CD4-positive, alpha-beta T cell (primary cell): Measurements from ENCODE around the gene SRSF2. TPM values are rescaled to one million over a fixed set of nuclear protein-coding genes. Genes with fewer than 3 reads are reported as not detected.

Experiments
- ATAC-seq: fragments of 200-7000 bp; cut with Tn5 transposase; one replicate; pipeline ENCODE4 v1.10.0; 2022; ENCODE audit warnings: mild to moderate bottlenecking; ENCODE audit not compliant: poor library complexity
- CTCF ChIA-PET: fragments of 350-600 bp; sonication (Branson Sonifier 250); formaldehyde crosslinking; loops from one replicate; lab custom pipeline; 2021; ENCODE audit warnings: antibody characterized with exemption, inconsistent platforms; lab: Charles Lee
- POLR2A ChIA-PET: fragments of 350-600 bp; sonication (Branson Sonifier 250); formaldehyde crosslinking; loops from one replicate; lab custom pipeline; 2021; ENCODE audit warnings: antibody characterized with exemption, inconsistent platforms; lab: Charles Lee
- DNase-seq, 14 experiments: peaks; one replicate each; pipeline ENCODE4 v3.0.0-alpha.2; 2013 to 2020; ENCODE audit warnings: mixed read lengths in 2 of 14
- H3K27ac ChIP-seq, 2 donors: one replicate each; pipeline versions ENCODE4 v1.5.1 to v1.7.0; 2013; ENCODE audit warnings: low read length in 2 of 2, low read depth in 1 of 2, mild to moderate bottlenecking in 1 of 2
- H3K27me3 ChIP-seq, 2 experiments: 1 replicate in 1 of 2; 2 replicates in 1 of 2; pipeline versions ENCODE4 v1.6.1 to v1.7.0; 2013; ENCODE audit warnings: low read length in 2 of 2, control low read depth in 1 of 2, mild to moderate bottlenecking in 1 of 2, moderate library complexity in 1 of 2; ENCODE audit not compliant: insufficient read depth in 2 of 2, control insufficient read depth in 1 of 2
- H3K36me3 ChIP-seq: one replicate; pipeline ENCODE4 v1.6.1; 2013; ENCODE audit warnings: low read length, control low read depth; ENCODE audit not compliant: insufficient read depth
- H3K4me1 ChIP-seq: one replicate; pipeline ENCODE4 v1.6.1; 2013; ENCODE audit warnings: low read length, control low read depth; ENCODE audit not compliant: insufficient read depth
- H3K4me3 ChIP-seq: one replicate; pipeline ENCODE4 v1.5.1; 2013; ENCODE audit warnings: mild to moderate bottlenecking, low read length, moderate library complexity
- H3K9me3 ChIP-seq, 2 experiments: 1 replicate in 1 of 2; 2 replicates in 1 of 2; pipeline versions ENCODE4 v1.6.1 to v1.7.0; 2013; ENCODE audit warnings: low read length in 2 of 2, mild to moderate bottlenecking in 2 of 2, control low read depth in 1 of 2, moderate library complexity in 1 of 2; ENCODE audit not compliant: control insufficient read depth in 1 of 2, insufficient read depth in 1 of 2
- H3K27ac Mint-ChIP-seq: one replicate; pipeline ENCODE4 v1.8.0; 2020; ENCODE audit warnings: mixed read lengths
- H3K27me3 Mint-ChIP-seq: one replicate; pipeline ENCODE4 v1.8.0; 2021; ENCODE audit warnings: mixed read lengths
- H3K36me3 Mint-ChIP-seq: one replicate; pipeline ENCODE4 v1.8.0; 2021; ENCODE audit warnings: low read depth, mixed read lengths
- H3K4me1 Mint-ChIP-seq: one replicate; pipeline ENCODE4 v1.8.0; 2021; ENCODE audit warnings: low read depth, mixed read lengths
- H3K4me3 Mint-ChIP-seq: one replicate; pipeline ENCODE4 v1.8.0; 2020; ENCODE audit warnings: mild to moderate bottlenecking, mixed read lengths
- H3K9me3 Mint-ChIP-seq: one replicate; pipeline ENCODE4 v1.8.0; 2020; ENCODE audit warnings: mixed read lengths
- CTCF ChIP-seq: fragments of 200-600 bp; IDR thresholded peaks from one replicate; pipeline ENCODE4 v1.8.0; 2022; ENCODE audit warnings: antibody characterized with exemption, mild to moderate bottlenecking
- intact Hi-C, 2 experiments: fragments of 100-400 bp; cut with DNase I in 1 of 2; cut with micrococcal nuclease in 1 of 2; formaldehyde crosslinking; loops; one replicate each; pipeline versions ENCODE4 v1.15.1 to v1.9.0; 2023 to 2025; cut with DNase I, micrococcal nuclease
- total RNA-seq, 174 experiments: library from RNA in 2 of 174; stranded (reverse) in 2 of 174; gene quantifications; one replicate each; pipeline ENCODE4 v1.2.3 and lab custom pipeline; 2021 to 2026

SRSF2 gene
- total RNA-seq, 2 experiments from 2014 or later = 448 to 460 TPM

- ChIA-PET POLR2A (interaction anchor here (1.0 to 7.9 kb wide), 12 partner anchors 10 to 1220 kb away, joined by 3 to 165 read pairs (median 8); partner anchors contain the start of genes JMJD6, METTL23, MXRA7 and SEC14L1), CTCF (interaction anchor here (1.0 to 3.5 kb wide), 7 partner anchors 11 to 34 kb away, joined by 3 to 15 read pairs (median 4); partner anchors contain the start of genes JMJD6 and METTL23)
- H3K9me3 Mint-ChIP-seq = no peaks in the 10 kb centered on the region
- peaks cover 43% of the 10 kb centered on the region for H3K36me3 ChIP-seq
- DNase-seq (no peak), ATAC-seq (no peak)
- peak overlapping the region; percentile 99 for H3K27ac ChIP-seq
- H3K36me3 Mint-ChIP-seq = peaks cover 69% of the 10 kb centered on the region
- H3K4me3 Mint-ChIP-seq = peak overlapping the region; percentile 96
- H3K4me1 ChIP-seq = peaks cover 29% of the 10 kb centered on the region
- peak overlapping the region; percentile 96 for H3K4me3 ChIP-seq
- TF ChIP-seq CTCF = no peak
- H3K27me3 ChIP-seq = no peaks in the 10 kb centered on the region
- H3K27ac Mint-ChIP-seq = peak overlapping the region; percentile 96
- peaks cover 48% of the 10 kb centered on the region for H3K4me1 Mint-ChIP-seq
- H3K9me3 ChIP-seq = no peaks in the 10 kb centered on the region
- H3K27me3 Mint-ChIP-seq = no peaks in the 10 kb centered on the region
- intact Hi-C loops = loop anchor here (2.0 to 10.0 kb wide), 4 partner anchors 14 to 954 kb away; partner anchors contain the start of genes UBE2O (in 1 of the 2) and UNK (in 1 of the 2)
Observed at GRCh38 chr17:76738468-76738850, 1.3 kb upstream of the SRSF2 start.

- H3K4me3 Mint-ChIP-seq = peak within 1 kb of the TSS; percentile 96
- no peaks in the 10 kb centered on the region for H3K27me3 Mint-ChIP-seq
- DNase-seq (peak; percentile 84 to 98 (median 90)), ATAC-seq (peak; percentile 57)
- Histone ChIP-seq H3K9me3 (no peaks in the 10 kb centered on the region), H3K27me3 (no peaks in the 10 kb centered on the region), H3K4me3 (peak within 1 kb of the TSS; percentile 96), H3K36me3 (peaks cover 49% of the 10 kb centered on the region), H3K4me1 (peaks cover 31% of the 10 kb centered on the region), H3K27ac (peak within 1 kb of the TSS; percentile 99)
- CTCF ChIA-PET = interaction anchor here (1.0 to 3.5 kb wide), 7 partner anchors 11 to 35 kb away, joined by 3 to 15 read pairs (median 4); partner anchors contain the start of genes JMJD6 and METTL23
- peaks cover 69% of the 10 kb centered on the region for H3K36me3 Mint-ChIP-seq
- no peaks in the 10 kb centered on the region for H3K9me3 Mint-ChIP-seq
- TF ChIP-seq CTCF = no peak
- H3K27ac Mint-ChIP-seq = peak within 1 kb of the TSS; percentile 96
- POLR2A ChIA-PET = interaction anchor here (0.6 to 7.9 kb wide), 16 partner anchors 11 to 1383 kb away, joined by 3 to 165 read pairs (median 5); partner anchors contain the start of genes JMJD6, METTL23, MXRA7 and SEC14L1
- peaks cover 54% of the 10 kb centered on the region for H3K4me1 Mint-ChIP-seq
- intact Hi-C loops = loop anchor here (1.0 to 10.0 kb wide), 7 partner anchors 12 to 953 kb away; partner anchors contain the start of genes JMJD6 (in 1 of the 2), METTL23 (in 1 of the 2), UBE2O (in 1 of the 2) and UNK (in 1 of the 2)
Observed at GRCh38 chr17:76737676-76738467, 741 bp upstream of the SRSF2 start, which contains the start of gene MFSD11. TSS of gene MFSD11 (plus strand) at chr17:76738119. CDS start at chr17:76738353, 234 bp downstream.
